ENCODE results near the gene FRMD4B. TPM values are rescaled to one million over a fixed set of nuclear protein-coding genes. Genes with fewer than 3 reads are reported as not detected.

FRMD4B gene
- total RNA-seq, 6 experiments from 2014 or later: 0.03 to 0.12 (median 0.07) TPM; not detected in 1

GRCh38 chr3:69304396-69304795 lies 81.5 kb downstream of the FRMD4B start:
- Mint-ChIP-seq H3K36me3 (ENCODE audit: low read depth) (no peaks in the 10 kb centered on the region), H3K9me3 (no peaks in the 10 kb centered on the region), H3K4me3 (no peak overlapping the region), H3K27ac (no peak overlapping the region), H3K4me1 (ENCODE audit: low read depth) (peaks cover 17% of the 10 kb centered on the region), H3K27me3 (ENCODE audit: insufficient read depth) (peaks cover 9% of the 10 kb centered on the region)
- DNase-seq: no peak
- no peak for TF ChIP-seq CTCF (IDR thresholded peaks at IDR 0.05)

- TF ChIP-seq CTCF (IDR thresholded peaks at IDR 0.05): no peak
- H3K27me3 Mint-ChIP-seq (ENCODE audit: insufficient read depth): peaks cover 12% of the 10 kb centered on the region
- peak; percentile 6 for DNase-seq
- no peaks in the 10 kb centered on the region for H3K36me3 Mint-ChIP-seq (ENCODE audit: low read depth)
- H3K4me3 Mint-ChIP-seq: no peak overlapping the region
- no peak overlapping the region for H3K27ac Mint-ChIP-seq
- peaks cover 7% of the 10 kb centered on the region; the same call in 1 of the 2 replicates for H3K4me1 Mint-ChIP-seq (ENCODE audit: low read depth)
- H3K9me3 Mint-ChIP-seq: no peaks in the 10 kb centered on the region
Observed at GRCh38 chr3:69300296-69300695, 85.6 kb downstream of the FRMD4B start.

- H3K4me3 Mint-ChIP-seq: no peak overlapping the region
- peak; percentile 53 for TF ChIP-seq CTCF (IDR thresholded peaks at IDR 0.05)
- no peaks in the 10 kb centered on the region for H3K36me3 Mint-ChIP-seq (ENCODE audit: low read depth)
- H3K27ac Mint-ChIP-seq: no peak overlapping the region
- DNase-seq: no peak
- H3K27me3 Mint-ChIP-seq (ENCODE audit: insufficient read depth): peaks cover 12% of the 10 kb centered on the region
- H3K4me1 Mint-ChIP-seq (ENCODE audit: low read depth): peaks cover 11% of the 10 kb centered on the region; the same call in 1 of the 2 replicates
- no peaks in the 10 kb centered on the region for H3K9me3 Mint-ChIP-seq
Observed at GRCh38 chr3:69299344-69299743, 86.5 kb downstream of the FRMD4B start.

- Mint-ChIP-seq H3K4me3 (no peak overlapping the region), H3K9me3 (no peaks in the 10 kb centered on the region), H3K36me3 (ENCODE audit: low read depth) (no peaks in the 10 kb centered on the region), H3K4me1 (ENCODE audit: low read depth) (peaks cover 17% of the 10 kb centered on the region; the same call in 1 of the 2 replicates), H3K27ac (no peak overlapping the region), H3K27me3 (ENCODE audit: insufficient read depth) (peaks cover 9% of the 10 kb centered on the region)
- TF ChIP-seq CTCF (IDR thresholded peaks at IDR 0.05): no peak
- DNase-seq: no peak
Observed at GRCh38 chr3:69297501-69297900, 88.4 kb downstream of the FRMD4B start.

GRCh38 chr3:69296995-69297394 lies 88.9 kb downstream of the FRMD4B start:
- no peaks in the 10 kb centered on the region for H3K9me3 Mint-ChIP-seq
- peaks cover 17% of the 10 kb centered on the region; the same call in 1 of the 2 replicates for H3K4me1 Mint-ChIP-seq (ENCODE audit: low read depth)
- H3K27ac Mint-ChIP-seq: no peak overlapping the region
- no peaks in the 10 kb centered on the region for H3K36me3 Mint-ChIP-seq (ENCODE audit: low read depth)
- H3K27me3 Mint-ChIP-seq (ENCODE audit: insufficient read depth): peaks cover 9% of the 10 kb centered on the region
- no peak overlapping the region for H3K4me3 Mint-ChIP-seq
- TF ChIP-seq CTCF (IDR thresholded peaks at IDR 0.05): no peak
- no peak for DNase-seq
